HG03103 (cell line): ENCODE measurements around the gene TMEFF2.
"Not testable (repeated sequence)": the region's sequence is repeated elsewhere in the genome, so short reads cannot be mapped to it uniquely, and the experiment has no call there.

Experiments
- ATAC-seq: cut with Tn5 transposase; IDR thresholded peaks from one replicate; pipeline ENCODE4 v1.9.1; 2021; ENCODE audit warnings: low read depth; ENCODE audit not compliant: unreplicated experiment

Gene TMEFF2

DNA sequence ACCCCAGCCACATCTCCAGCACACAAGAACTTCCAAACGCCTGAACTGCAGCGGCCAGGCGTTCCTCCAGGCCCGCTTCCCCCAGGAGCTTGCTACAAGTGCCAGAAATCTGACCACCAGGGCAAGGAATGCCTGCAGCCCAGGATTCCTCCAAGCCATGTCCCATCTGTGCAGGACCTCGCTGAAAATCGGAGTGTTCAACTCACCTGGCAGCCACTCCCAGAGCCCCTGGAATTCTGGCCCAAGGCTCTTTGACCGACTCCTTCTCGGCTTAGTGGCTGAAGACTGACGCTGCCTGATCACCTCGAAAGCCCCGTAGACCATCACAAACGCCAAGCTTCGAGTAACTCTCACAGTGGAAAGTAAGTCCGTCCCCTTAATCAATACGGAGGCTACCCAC is 62.1 kb downstream of the TMEFF2 start:
- not testable (repeated sequence) for ATAC-seq

DNA sequence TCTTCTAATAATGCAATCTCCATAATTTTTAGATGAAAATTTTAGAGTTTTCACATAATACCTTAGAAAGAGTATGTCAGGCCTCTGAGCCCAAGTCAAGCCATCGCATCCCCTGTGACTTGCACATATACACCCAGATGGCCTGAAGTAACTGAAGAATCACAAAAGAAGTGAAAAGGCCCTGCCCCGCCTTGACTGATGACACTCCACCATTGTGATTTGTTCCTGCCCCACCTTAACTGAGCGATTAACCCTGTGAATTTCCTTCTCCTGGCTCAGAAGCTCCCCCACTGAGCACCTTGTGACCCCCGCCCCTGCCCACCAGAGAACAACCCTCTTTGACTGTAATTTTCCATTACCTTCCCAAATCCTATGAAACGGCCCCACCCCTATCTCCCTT is 64.4 kb downstream of the TMEFF2 start:
- ATAC-seq: not testable (repeated sequence)

DNA sequence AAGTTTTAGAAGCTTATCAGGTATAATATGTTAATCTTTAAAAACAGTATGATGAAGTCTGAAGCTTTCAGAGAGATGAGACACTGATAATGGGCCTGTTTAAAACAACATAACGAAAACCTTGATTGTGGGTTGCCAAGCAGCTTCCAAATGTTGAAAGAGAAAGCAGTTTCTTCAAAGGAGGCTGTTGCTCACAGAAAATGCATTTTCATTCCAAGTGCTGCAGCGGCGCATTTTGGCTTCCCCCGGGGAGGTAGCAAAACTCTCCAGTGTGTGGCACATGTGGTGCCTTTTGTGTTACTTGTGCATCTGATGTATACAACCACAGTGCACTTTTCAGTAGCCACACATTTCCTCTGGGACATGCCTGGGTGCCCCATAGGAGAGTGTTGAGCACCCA is 66.1 kb downstream of the TMEFF2 start:
- no peak for ATAC-seq

DNA sequence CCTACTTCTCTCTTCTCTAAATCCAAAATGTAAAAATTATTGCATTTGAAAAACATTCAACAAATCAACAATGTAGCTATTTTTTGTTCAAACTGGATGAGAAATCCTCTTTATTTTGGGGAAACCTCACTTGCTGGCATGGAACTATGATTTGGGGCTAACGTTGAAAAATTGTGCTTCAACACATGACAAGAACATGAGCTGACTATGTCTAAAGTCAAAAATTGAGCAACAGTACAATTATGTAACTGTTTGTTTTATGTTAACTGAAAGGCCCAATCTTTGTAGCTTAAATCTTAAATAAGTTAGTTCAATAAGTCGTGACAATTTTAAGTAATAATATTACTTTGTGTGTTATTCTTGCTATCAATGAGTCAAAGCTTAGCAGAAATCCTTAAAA is 67.3 kb downstream of the TMEFF2 start:
- ATAC-seq: no peak

DNA sequence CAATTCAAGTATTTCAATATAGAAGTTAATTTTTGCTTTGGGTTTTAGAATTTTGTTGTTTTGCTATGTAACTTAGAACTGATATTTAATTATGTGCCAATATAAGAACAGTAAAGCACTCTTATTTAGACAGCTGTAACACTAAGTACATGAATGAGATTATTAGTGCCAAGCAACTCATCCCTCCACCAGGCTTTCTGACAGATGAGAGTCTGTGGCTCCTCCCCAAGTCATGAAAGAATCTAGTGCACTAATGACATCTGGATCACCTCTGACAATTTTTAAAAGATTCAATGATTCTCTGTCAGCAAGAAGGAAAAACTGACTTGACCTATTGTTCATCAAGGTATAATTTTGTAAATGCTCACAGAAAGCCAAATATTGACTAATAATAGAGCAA is 67.8 kb downstream of the TMEFF2 start:
- no peak for ATAC-seq

DNA sequence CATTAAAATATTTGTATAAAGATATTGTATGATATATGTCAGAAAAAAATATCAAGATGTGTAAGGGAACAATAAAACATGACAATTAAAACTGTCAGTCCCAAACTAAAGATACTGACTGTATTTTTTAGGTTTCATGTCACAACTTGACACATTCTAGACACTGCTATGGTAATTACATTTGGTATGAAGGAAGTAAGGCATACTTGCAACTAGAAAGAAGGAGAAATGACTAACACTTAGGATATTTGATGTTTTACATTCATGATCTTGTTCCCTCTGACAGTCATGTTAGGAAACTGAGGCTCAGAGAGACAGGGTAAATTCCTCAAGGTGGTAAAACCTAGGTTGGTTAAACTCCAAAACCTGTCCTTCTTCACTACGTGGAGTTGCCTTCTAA is 68.3 kb downstream of the TMEFF2 start:
- ATAC-seq: no peak

DNA sequence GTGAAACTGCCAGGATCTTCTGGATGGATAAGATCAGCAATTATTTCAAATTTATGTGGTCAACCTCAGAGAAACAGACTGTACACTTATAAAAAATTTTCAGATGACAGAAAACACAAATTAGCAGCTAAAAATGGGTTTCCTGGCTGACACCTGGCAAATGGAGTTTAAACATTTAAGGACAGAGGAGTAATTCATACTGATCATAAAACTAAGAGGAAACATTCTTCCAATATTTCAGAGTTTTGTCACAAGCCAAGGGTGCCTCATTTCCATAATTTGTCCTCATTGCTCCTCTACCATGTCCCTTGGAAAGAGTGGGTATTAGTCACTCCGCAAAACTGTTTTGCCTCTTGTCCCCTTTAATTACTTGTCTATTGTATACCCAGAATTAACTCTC is 70.2 kb downstream of the TMEFF2 start:
- no peak for ATAC-seq

DNA sequence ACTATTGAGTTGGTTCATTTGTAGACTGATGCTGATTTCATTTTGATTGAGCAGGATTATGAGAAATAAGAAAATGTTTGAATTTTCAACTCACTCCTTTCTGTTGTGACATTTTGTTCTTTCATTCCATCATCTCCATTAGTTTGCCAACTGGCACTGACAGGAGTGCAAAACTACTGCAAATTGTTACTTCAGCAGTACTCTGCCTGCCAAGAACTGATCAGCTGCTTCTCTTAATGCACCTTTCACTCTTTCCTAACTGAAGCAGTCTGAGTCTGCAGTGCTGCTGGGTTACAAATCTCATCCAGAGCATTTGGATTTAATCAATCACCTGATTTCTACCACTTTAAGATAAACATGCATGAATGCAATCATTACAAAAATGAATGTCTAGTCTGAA is 70.9 kb downstream of the TMEFF2 start:
- ATAC-seq: no peak

DNA sequence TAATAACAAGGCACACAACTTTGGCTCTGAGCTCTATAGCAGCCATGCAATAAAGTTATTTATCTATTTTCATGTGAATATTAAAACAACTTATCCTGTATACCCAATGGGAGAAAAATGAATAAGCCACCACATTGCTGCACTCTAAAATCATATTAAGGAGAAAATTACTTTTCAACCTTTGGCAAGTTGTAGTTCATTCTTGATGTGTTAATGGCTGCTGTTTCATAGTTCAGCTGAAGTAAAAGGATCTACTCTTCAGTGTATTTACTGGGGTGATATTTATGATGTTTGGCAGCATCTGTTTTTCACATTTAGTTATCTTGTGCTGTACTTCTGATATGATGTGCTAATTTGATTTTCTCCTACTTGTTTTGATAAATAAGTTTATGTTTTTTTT is 71.8 kb downstream of the TMEFF2 start:
- no peak for ATAC-seq

DNA sequence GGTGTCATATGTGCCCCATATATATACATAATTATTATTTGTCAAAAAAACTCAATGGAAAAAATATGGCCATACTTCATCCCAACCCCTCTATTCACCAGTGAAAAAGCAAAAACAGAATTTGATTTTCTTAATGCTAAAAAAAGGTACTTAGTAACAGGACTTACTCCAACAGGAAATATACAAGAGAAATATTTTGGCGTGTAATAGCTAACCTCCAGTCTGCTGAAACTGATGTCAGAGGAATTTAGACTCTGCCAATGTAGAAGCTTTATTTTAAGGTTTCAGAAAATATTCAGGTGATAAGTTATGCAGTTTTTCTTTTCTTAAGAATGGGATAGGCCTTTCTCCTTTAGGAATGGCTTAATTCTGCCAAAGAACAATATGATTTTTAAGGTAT is 72.6 kb downstream of the TMEFF2 start:
- ATAC-seq: no peak

DNA sequence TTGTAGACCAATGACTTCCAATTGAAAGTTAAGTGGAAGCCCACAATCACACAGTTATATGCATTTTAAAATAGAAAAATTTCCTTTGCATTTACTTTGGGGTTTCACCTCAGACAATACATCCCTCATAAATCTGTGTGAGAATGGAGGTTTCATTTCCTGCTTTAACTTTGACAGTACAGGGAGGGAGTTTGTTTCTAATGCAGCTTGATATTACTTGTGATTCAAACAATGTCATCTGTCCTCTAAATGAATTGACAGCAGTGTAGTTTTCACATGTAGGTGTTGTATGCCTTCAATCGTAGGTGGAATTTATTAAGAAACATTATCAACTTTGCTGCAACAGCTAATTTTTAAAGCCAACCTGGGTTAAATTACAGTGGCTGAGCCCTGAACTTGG is 75.2 kb downstream of the TMEFF2 start:
- no peak for ATAC-seq

DNA sequence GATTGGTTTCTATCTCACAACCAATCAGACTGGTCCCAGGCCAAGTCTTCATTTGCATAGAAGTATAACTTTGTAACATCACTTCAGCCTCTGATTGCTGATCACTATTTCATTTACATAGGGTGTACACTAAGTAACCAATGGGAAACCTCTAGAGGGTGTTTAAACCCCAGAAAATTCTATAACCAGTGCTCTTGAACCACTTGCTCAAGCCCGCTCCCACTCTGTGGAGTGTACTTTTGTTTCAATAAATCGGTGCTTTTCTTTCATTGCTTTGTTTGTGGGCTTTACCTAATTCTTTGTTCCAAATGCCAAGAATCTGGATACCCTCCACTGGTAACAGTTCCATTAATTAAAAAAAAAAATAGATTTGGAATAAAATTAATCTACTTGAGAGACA is 77.0 kb downstream of the TMEFF2 start:
- no peak for ATAC-seq

DNA sequence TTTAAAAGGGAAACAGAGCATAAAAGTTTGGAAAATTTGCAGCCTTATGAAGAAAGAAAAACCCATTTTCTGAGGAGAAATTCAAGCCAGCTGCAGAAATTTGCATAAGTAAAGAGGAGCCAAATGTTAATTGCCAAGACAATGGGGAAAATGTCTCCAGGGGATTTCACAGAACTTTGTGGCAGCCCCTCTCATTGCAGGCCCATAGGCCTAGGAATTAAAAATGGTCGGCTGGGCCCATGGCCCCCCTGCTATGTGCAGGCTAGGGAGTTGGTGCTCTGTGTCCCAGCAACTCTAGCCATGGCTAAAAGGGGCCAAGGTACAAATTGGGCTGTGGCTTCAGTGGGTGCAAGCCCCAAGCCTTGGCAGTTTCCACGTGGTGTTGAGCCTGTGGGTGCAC is 83.2 kb downstream of the TMEFF2 start:
- ATAC-seq: not testable (repeated sequence)

DNA sequence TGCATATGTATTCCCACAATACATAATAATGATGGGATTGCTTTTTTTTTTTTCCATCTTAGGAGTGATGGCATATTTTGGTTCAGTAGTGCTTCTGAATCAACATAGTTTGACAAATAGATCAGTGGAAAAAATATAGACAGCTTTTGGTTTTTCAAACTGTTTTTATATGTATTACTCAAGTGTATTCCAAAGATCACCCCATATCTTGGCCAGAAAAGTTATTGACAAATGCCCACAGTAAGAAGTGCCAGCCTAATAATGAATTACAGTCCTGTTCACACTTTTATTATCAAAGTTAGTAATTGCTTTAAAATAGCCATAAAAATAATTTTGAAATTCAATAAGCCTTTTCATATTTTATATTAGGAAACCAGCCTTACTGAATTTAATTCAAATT is 95.0 kb downstream of the TMEFF2 start:
- no peak for ATAC-seq

DNA sequence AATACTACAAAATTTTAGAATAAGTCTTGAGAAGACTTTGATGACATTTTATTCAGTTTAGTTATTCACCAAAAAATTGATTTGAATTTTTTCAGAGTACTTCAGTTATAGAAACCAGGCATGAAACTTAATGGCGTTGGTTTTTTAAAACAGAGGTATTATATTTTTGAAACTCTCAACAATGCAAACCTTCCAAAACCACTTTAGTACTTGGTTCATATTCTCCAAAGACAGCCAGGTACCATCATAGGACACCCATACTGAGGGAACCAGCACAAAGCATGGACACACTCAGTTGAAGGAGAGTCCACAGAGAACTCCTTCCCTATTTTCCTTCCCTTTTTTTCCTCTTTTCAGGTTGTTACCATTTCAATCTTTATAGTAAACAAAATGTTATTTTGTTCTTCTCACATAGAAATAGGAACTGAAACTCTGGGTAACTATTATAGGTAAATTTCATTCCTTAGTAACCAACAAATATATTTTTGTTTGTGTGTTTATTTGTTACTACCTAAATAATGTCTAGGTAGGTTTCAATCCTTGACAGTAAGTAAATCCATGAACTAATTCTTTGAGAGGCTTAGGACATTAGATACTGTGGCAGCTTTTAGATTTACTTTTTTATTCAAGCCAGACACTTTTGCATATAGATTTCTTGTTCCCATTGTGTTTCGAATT is 95.8 kb downstream of the TMEFF2 start:
- ATAC-seq: no peak

DNA sequence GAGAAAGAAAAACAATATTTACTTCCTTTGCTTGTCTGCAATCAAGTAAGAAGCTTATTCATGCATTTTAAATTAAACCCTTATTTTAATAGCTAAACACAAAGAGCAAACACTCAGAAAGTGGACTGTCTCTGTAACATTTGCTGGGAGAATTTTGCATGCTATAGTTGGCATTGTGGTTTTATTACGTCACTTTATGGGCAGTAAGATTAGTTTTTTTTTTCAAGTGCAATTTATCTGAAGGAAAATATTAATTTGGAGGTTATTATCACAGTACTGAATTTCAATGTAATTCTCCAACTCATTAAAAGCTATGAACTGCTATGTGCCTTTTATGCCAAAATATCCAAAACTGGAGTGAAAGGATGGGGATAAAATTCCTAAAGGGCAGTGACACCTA is 103.3 kb downstream of the TMEFF2 start:
- no peak for ATAC-seq

DNA sequence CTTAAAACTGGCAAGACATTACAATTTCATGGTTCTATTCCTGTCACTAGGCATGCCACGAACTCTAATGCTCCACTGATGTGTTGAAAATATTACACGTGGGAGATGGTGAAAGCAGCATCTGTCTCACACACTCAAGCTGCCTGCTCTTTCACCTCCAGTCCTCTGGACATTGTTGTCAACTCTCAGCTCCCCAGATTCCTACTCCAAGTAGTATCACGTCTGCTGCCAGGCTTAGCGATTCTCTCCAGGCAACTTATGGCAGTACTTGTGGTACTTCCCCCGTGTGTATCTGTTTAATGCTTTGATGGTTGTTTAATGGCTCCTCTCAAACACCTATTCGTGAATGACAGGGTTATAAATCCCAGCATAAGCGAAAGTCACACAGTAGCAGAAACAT is 103.8 kb downstream of the TMEFF2 start:
- no peak for ATAC-seq

DNA sequence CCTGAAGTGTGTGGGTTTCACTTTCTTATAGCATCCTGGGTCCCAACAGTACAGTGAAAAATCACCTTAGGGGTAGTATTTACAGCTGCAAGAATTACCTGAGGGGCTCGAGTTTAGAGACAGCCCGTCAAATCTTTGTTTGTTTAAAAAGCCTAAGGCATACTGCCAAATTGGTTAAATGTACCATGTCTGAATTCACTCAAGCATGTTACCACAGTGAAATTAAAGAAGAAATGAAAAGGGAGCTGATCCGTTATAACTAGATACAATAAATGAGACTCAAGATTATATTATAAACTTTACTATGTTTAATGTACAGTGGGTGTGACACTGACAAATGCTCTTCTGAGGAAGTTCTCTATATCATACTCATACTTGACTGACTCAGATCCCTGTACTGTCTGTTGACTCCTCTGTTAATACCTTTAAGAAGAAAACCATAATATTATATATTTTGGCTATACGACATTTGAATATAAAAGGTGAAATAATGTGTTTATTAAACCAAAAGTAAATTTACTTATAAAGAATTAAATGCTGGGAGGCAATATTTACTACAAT is 107.3 kb downstream of the TMEFF2 start:
- no peak for ATAC-seq

DNA sequence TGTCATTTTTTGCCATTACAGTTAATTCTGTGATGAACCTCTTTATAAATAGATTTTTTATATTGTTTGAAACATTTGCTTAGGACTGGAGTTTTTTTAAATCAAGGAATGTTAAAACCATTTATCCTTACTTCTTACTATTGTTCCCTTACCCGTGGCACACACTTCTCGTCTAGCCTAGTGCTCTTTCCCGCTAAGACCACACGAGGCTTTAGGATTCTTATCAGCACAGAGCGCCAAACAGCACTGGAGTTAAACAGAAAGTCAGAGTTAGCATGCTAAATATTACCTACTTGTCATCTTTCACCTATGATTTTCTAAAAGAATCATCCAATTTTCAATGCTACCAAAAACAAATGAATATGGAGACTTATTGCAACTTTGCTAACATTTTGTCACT is 112.6 kb downstream of the TMEFF2 start:
- no peak for ATAC-seq

DNA sequence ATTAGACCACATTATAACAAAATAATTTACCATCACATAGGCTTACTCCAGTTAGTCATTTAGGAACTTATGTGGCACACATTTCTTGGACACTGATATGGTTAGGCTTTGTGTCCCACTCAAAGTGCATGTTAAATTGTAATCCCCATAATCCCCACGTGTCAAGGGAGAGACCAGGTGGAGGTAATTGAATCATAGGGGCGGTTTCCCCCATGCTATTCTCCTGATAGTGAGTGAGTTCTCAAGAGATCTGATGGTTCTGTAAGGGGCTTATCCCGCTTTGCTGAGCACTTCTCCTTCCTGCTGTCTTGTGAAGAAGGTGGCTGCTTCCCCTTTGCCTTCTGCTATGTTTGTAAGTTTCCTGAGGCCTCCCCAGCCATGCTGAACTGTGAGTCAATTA is 114.6 kb downstream of the TMEFF2 start:
- not testable (repeated sequence) for ATAC-seq

DNA sequence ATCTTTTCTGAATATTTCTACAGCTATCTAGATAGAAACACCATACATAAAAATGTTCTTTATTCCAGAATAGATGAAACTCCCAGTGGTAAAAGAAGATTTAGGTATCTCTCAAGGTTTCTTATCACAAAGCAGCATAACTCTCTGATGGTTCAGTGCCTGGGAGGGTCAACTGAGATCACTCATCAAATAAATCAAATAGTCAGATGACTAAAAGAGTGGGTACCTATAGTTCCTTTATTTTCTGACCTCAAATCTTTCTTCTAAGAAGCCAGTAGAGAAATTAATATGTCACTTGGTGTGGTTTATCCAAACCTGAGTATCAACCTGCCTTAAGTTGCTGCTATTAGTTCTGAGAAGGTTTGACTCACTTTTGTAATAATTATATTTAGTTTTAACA is 120.9 kb downstream of the TMEFF2 start:
- ATAC-seq: no peak

DNA sequence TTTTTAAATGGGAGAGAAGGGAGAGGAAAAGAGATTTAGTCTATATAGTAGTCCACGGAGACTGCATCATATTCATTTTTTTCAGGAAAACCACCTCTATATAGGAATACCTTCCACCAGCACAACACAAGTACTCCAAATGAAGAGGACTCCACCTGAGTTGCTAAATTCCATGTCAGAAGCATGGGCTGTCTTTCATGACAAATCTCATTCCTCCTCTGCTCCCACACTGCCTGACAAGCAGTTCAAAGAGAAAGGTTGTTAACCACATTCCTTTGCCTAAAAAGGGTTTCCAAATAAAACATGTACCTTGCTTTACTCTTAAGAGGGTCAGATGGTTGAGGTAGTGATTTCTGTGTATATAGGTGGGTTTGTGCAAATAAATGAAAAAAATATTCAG is 122.0 kb downstream of the TMEFF2 start:
- ATAC-seq: no peak

DNA sequence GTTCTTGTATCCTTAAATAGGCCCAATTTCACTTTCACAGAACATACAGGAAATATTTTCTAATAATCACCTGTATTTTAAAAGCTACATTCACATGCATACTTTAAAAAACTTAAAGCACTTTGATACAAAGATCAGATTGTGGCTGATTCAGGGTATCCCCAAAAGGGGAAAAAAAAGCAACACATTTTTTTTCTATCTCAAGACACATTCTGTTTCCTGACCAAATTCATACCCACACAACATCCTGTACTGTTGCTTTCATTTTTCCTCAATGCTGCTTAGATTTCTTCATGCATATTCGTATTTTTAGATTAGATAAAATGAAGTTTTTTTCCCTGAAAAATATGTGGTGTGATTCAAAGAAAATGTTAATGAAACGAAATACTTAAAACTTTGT is 122.5 kb downstream of the TMEFF2 start:
- ATAC-seq: no peak
